SHP77 (cell line): ENCODE measurements around the gene SLC5A4.
"Not testable (repeated sequence)": the region's sequence is repeated elsewhere in the genome, so short reads cannot be mapped to it uniquely, and the experiment has no call there.

ENCODE experiments used
- DNase-seq, 2 experiments: peaks; one replicate each; lab custom pipeline; 2025; lab: John Stamatoyannopoulos, UW

The SLC5A4 gene

DNA sequence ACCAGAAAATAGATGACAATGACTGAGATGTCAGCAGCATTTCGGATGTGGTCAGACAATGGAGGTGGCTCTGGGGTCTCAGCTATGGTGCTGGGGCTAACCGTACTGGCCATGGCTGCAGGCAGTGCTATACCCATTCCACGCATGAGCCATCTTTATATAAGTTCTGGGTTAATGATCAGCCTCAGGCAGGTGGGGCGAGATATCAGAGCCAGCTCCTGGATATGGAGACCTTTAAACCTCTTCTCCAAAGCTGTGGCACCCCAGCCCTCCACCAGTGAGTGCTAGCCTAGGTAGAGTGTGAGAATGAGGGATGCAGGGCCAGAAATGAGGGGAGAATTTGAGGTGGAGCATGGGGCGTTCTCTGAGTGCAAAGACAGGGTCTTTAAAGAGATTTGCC, at the start of gene SLC5A4:
SLC5A4 (minus strand) TSS at position 131 of the 400 bp plus-strand sequence; CDS start at position 113, 18 bp downstream.
- DNase-seq, result no peak

DNA sequence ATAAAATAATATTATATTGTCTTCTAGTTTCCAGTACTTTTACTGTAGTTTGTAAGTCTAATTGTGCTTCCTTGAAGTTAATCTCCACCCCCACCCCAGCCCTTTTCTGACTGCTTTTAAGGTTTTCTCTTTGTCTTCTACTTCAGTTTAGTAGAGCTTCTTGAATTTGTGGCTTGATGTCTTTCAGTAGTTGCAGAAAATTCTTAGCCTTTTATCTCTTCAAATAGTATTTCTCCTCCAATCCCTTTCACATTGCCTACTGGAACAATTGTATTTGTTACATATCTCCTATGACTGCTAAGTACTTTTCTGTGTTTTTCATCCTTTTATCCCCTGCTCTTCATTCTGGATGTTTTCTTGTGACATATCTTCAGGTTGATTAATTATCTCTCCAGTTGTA, 38.8 kb upstream of the SLC5A4 start:
- DNase-seq, result not testable (repeated sequence)

DNA sequence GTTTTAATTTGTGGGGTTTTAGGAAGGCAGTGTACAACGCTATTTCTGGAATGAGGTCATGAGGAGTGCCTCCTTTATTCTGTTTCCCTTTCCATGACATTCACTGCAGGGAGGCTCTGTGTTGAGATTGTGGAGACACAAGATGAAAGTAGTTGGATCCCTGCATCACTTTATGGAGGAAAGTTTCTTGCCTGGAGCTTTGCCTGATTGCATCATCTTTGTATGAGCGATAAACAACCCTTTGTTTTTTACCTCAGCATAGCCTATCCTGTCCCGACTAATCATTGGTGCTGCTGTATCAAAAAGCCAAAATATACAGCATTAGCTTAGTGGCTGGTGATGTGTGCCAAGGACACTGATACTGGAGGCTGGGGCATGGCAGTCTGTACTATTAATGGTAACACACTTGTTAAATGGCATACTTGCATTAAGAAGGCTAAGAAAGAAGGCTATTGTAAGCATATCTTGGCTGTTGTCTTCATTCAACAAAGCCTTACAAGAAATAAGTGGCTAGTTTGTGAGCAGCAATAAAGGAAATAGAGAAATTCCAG, 31.2 kb upstream of the SLC5A4 start:
- no peak for DNase-seq

DNA sequence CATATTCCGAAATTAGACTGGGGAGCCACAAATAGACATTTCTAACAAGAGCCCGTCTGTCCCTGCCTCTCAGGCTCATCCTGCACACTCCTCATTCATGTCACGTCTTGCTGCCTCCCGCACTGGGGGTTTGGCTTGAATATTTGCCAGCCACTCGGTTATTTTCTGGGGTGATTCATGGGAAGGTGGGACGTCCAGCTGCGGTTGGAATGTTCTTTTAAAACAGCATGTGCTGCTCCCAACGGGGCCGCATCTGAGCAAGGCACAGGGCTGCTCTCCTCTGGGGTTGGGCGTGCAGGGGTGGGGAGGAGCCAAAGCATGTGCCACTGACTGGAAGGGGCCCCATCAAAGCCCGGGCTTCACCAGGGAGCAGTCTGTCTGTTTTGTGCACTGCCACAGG, 25.9 kb upstream of the SLC5A4 start:
- DNase-seq, result no peak

DNA sequence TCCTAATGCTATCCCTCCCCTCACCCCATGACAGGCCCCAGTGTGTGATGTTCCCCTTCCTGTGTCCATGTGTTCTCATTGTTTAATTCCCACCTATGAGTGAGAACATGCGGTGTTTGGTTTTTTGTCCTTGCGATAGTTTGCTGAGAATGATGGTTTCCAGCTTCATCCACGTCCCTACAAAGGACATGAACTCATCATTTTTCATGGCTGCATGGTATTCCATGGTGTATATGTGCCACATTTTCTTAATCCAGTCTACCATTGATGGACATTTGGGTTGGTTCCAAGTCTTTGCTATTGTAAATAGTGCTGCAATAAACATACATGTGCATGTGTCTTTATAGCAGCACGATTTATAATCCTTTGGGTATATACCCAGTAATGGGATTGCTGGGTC, 20.2 kb upstream of the SLC5A4 start:
- DNase-seq, result not testable (repeated sequence)

DNA sequence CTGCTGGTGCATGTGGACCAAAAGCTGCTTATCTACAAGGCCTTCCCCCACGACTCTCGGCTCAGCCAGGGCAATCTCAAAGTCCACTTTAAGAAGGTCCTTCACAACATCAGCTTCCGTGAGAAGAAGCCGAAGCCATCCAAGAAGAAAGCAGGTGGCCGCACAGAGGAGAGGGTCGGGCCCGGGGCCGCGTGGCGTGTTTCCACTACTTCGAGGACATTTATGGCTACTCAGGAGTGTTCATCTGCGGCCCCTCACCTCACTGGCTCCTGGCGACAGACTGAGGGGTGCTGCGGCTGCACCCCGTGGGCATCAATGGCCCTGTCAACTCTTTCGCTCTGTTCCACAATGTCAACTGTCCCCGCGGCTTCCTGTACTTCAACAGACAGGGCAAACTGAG, 16.2 kb upstream of the SLC5A4 start:
- DNase-seq, result no peak

DNA sequence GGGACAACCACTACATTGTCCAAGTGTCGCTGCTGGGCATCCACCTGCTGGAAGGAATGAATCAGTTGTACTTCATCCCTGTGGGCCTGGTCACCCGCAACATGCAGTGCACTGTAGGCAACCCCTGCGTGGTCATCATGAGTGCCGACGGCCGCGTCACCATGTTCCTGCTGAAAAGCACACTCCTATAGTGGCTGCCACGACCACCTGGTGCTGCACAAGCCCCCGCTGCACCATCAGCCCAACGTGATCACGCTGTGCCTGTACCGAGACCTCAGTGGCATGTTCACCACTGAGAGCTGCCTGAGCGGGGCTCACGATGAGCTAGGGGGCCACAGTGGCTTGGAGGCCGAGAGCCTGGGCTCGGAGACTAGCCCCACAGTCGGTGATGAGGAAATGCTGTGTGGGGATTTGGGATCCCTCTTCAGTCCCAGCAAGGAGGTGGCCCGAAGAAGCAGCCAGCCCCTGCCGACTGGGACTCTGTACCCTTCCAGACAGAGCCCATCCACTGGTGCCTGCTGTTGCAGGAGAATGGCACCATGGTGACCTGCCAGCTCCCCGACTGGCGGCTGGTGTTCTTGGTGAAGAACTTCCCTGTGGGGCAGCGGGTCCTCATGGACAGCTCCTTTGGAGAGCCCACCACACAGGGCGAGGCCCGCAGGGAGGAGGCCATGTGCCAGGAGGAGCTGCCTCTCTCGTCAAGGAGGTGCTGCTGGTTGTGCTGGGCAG, 15.7 kb upstream of the SLC5A4 start:
- DNase-seq, result no peak

DNA sequence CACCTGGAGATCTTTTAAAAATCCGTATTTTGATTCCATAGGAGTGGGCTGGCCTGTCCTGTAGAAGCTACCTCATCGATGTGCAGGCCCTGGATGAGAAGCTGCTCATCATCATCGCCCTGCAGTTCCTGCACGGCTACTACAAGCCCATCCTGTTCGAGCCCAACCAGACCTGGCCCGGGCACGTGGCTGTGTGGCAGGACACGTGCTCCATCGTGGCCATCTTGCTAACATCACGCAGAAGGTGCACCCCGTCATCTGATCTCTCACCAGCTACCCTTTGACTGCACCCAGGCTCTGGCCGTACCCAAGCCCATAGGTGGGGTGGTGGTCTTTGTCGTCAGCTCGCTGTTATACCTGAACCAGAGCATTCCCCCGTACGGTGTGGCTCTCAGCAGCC, 14.2 kb upstream of the SLC5A4 start:
- DNase-seq, result no peak

DNA sequence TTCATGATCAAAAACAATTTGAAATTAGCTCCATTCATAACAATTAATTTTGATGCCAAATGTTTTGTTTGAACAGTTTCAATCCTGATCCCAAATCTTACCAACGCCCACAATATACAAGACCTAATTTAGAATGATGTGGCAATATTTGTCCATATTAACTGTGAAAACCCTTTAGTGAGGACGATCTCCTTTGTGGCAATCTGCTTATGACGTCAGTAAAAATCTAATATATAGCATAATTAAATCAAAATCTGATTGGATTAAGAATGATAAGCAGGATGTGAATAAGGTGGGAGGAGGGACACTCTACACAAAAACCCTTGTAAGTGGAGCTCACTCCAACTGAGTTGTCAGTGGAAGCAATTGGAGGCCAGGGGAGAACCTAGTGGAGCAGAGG, 11.9 kb upstream of the SLC5A4 start:
- no peak for DNase-seq

DNA sequence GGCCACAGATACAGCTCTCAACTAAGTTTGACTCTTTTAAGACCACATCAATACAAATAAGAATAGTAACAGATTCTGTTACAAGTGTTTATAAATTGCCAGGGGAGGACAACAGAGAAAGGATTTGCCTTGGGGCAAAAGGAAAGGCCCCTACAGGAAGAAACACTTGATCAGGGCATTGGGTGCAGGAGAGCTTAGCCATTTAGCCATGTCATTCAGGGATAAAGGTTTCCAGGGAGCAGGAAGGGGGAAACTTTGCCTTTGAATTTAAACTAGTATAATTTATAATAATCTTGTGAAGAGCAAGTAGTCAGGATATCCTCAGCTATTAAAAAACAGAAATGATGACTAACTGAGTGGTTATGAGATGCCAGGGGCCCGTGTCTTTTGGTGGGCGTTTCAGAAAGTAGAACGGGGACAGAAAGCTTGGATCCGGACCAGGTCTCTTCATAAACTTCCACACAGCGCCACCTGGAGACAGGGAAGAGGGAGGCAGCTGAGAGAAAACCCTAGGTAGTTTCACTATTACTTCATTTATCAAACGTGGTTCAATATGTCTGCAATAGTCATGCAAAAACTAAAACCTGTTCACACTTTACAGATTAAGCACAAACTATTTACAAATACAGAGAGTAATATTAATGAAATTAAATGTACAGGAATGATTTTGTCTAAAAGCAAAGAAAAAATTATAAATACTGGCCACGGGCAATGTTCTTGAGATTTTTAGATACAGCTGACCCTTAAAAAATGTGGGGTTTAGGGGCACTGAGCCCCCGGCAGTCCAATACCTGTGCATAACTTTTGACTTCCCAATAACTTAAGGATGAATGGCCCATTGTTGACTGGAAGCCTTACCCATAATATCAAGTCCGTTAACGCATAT, 11.0 kb upstream of the SLC5A4 start:
- peak; percentile 50 to 68 for DNase-seq

DNA sequence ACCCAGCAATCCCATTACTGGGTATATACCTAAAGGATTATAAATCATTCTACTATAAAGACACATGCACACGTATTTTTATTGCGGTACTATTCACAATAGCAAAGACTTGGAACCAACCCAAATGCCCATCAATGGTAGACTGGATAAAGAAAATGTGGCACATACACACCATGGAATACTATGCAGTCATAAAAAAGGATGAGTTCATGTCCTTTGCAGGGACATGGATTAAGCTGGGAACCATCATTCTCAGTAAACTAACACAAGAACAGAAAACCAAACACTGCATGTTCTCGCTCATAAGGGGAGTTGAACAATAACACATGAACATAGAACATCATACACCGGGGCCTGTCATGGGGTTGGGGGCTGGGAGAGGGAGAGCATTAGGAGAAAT, 8.5 kb upstream of the SLC5A4 start:
- DNase-seq, result not testable (repeated sequence)

DNA sequence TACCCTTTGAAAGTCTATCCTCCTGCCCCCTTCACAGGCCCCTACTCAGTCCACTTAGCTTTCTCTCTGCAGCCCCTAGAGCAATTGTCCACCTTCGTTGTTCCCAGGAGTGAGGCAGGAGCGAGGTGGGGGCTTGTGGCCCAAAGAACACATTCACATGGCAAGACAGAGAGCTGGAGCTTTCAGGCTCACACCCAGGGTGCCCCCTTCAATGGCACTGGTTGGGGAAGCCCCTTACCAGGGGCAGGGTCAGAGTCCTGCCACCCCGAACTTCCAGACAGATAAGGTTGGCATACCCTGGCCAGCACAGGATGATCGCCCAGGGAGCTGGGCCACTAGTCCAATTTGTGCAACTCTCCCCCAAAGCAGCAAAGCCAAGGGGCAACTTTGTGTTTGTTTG, 6.2 kb upstream of the SLC5A4 start:
- DNase-seq, result no peak

DNA sequence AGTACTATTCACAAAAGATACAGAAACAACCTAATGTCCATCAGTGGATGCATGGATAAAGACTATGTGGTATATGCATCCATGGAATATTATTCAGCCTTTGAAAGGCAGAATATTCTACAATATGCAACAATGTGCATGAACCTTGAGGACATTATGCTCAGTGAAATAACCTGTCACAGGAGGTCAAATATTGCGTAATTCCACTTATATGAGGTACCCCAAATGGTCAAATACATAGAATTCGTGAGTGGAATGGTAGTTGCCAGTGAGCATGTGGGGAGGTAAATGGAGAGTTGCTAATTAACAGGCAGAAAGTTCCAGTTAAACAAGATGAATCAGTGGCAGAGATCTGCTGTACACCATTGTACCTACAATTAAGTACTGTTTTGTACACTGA, 3.6 kb upstream of the SLC5A4 start:
- DNase-seq, result no peak

DNA sequence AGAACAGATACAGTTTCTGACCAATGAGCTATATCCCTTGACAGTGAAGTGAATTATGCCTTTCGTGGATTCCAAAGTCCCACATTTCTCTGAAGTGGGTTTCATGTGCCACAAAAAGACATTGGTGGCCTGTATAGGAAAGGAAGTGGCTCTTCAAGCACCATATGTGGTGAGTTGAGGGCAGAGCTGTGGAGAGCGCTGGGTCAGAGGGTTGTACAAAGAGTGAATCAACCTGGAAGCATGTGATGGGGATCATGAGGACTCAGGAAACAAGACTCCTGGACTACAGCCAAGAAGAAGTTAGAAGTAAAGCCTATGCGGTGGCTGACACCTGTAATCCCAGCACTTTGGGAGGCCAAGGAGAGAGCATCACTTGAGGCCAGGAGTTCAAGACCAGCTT, 579 bp upstream of the SLC5A4 start:
- DNase-seq, result no peak

DNA sequence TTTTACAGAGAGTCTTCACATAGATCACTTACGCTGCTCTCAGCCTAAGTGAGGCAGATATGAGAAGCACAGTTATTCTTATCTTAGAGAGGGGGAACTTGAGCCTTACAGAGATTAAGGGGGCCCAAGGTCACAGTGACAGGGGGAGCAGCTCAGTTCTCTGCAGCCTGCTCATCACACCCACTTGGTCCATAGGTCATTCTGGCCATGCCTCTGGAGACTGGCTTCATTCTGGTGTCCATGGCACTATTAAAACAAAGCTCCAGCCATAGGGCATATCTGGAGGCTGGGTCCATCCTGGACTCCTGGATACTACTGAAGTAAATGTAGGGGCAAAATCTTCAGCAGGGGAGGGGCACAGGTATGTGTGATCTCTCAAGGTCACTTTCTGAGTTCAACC, 5.9 kb downstream of the SLC5A4 start:
- DNase-seq, result no peak

DNA sequence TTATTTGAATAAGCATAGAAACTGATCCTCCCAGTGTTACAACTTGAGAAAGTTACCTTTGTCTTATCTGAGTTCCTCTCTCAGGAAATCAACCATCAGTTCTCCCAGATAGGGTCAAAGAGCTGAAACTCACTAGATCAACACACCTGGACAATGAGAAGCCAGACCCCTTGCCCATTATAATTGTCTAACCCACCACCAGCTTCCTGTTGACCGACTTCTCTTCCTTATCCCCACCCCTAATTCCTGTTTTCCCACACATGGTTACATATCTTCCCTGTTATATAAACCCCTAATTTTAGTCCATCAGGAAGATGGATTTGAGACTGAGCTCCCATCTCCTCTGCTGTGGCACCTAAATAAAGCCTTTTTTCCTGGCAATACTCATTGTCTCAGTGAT, 6.9 kb downstream of the SLC5A4 start:
- no peak for DNase-seq

DNA sequence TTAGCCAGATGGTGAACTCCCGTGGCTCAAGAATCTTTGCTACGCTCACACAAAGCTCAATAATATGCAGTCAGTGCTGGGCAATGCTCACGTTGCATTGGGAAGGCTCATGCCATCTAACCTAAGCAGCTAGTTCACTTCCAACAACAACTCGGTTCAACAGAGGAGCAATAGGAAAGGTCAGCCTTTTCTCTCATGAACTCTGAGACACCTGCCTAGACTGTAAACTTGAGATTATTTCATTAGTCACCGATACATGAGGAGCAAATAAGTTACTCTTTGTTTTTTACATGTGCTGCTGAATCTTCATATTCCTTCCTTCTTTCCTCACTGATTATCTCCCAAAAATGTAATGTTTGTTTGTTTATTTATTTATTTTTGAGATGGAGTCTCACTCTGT, 9.0 kb downstream of the SLC5A4 start:
- no peak for DNase-seq

DNA sequence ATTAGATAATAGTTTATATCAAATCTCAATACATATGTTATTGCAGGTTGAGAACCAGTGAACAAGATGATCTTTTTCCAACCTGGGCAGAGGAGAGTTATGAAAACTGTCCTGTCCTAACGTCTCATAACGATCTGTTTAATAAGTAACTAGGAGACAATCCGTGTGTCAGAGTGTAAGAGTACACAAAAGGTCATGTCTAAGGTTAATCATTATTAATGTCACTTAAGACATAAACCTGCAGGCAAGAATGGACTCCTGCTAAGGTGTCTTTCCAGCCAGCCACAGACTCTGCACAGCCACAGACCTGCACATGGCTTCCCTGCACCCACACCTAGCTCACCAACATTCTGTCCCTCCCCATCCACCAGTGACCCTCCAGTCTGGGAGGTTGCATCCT, 10.1 kb downstream of the SLC5A4 start:
- DNase-seq, result no peak

DNA sequence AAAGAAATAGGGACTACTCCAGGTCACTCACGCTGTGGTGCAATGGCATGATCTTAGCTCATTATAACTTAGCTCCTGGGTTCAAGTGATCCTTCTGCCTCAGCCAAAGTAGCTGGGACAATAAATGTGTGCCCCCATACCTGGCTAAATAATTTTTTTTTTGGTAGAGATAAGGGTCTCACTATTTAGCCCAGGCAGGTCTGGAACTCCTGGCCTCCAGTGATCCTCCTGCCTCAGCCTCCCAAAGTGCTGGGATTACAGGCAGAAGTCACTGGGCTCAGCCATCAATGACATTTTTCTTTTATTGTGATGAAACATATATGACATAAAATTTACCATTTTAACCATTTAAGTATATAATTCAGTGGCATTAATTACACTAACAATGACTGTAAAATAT, 10.6 kb downstream of the SLC5A4 start:
- DNase-seq, result no peak

DNA sequence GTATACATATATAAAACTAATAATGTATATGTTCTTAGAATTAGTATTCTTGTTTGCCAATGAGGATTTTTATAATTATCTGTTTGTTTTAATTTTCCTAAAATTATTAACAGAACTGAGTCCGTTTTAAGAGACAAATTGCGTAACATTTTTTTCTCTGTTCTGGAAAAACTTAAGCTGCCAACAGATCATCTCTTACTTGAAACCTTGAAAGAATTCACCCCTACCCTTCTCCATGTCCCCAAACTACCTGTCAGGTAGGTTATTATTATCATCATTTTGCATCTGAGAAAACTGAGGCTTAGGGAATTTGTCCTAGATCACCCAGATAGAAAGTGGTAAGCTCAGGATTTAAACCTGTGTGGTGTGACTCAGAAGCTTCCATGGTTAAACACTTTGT, 14.7 kb downstream of the SLC5A4 start:
- DNase-seq, result no peak

DNA sequence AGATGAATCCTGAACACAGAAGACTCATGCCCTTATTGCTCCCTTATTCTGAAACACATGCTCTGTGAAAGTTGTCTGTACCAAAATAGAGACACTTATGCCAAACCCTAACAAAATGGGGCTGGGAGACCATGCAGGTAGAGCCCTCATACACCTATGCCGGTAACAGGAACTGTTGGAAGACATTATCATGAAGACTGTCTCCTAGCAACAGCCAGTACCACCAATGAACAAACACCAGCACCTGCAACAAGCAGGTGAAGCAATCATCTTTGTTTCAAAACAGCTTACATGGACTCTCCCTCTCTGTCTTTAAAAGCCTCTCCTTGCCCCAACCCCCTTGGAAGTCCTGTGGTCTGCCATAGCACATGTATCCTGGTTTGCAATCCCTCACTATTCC, 17.2 kb downstream of the SLC5A4 start:
- no peak for DNase-seq

DNA sequence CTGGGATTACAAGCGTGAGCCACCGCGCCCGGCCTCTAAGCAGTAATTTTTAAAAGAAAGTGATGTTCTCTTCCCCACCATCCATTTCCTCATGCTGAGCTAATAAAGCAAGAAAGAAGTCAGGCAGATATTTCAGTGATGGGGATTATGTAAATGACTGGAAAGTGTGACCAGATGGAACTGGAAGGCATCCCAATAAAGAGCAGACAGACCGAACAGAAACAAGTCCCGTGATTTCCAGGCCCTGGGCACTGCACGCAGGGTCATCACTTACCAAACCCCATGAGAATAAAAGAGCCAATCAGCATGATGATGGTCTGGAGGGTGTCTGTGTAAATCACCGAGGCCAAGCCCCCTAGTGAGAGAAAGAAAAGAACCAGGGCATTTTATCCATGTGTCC, 18.2 kb downstream of the SLC5A4 start:
- DNase-seq, result no peak

DNA sequence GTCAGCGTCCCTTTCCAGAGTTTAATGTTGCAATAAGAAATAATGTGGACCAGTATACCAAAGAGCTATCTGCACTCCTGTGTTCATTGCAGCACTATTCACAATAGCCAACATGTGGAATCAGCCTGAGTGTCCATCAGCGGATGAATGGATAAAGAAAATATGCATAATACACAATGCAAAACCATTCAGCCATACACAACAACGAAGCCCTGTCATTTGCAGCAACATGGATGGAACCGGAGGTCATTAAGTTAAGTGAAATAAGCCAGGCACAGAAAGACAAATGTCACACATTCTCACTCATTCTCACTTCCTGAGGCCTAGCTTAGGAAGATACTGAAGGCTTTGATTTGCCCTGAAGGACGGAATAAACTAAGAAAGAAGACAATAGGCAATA, 22.1 kb downstream of the SLC5A4 start:
- DNase-seq, result no peak
